HG03039 (cell line): ENCODE results near the gene UPK2.
A peak's percentile ranks its signal among the peaks of the same experiment; 100 is the strongest.
"Not testable (repeated sequence)": the region's sequence is repeated elsewhere in the genome, so short reads cannot be mapped to it uniquely, and the experiment has no call there.

Experiments used
- ATAC-seq: cut with Tn5 transposase; IDR thresholded peaks from one replicate; pipeline ENCODE4 v1.9.1; 2021; ENCODE audit warnings: mild to moderate bottlenecking, moderate library complexity; ENCODE audit not compliant: unreplicated experiment

UPK2 gene

DNA sequence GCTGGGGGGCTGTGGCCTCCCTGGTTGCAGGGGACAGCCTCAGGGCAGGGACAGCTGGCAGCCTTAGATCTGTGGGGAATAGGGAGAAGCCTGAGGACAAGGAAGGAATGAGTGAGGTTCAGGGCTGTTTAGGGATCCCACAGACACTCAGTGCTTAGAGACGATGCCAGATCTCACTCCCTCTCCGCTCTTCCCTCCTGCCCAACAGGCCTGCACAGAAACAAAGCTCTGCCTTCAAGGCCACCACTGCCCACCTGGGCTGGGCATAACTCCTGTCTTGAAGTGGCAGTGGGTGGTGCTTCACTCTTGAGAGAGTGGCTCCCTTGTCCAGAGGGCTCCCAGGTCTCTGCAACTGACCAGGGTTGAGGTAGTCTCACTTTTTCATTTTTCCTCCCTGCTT, 28.7 kb downstream of the UPK2 start:
- no peak for ATAC-seq

DNA sequence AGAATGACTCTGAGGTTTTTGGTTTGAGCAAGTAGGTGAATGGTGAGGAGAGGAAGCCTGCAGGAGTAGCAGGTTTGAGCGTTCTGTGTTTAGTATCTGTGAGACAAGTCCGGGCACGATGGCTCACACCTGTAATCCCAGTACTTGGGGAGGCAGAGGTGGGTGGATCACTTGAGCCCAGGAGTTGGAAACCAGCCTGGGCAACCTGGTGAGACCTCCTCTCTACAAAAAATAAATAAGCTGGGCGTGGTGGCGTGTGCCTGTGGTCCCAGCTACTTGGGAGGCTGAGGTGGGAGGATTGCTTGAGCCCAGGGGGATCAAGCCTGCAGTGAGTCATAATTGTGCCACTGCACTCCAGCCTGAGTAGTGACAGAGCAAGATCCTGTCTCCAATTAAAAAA, 32.2 kb downstream of the UPK2 start:
- no peak for ATAC-seq

DNA sequence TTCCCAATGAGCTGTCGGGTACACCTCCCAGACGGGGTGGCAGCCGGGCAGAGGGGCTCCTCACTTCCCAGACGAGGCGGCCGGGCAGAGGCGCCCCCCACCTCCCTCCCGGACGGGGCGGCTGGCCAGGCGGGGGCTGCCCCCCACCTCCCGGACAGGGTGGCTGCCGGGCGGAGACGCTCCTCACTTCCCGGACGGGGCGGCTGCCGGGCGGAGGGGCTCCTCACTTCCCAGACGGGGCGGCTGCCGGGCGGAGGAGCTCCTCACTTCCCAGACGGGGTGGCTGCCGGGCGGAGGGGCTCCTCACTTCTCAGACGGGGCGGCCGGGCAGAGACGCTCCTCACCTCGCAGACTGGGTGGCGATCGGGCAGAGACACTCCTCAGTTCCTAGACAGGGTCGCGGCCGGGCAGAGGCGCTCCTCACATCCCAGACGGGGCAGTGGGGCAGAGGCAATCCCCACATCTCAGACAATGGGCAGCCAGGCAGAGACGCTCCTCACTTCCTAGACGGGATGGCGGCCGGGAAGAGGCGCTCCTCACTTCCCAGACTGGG, 35.5 kb downstream of the UPK2 start:
- ATAC-seq, result not testable (repeated sequence)

DNA sequence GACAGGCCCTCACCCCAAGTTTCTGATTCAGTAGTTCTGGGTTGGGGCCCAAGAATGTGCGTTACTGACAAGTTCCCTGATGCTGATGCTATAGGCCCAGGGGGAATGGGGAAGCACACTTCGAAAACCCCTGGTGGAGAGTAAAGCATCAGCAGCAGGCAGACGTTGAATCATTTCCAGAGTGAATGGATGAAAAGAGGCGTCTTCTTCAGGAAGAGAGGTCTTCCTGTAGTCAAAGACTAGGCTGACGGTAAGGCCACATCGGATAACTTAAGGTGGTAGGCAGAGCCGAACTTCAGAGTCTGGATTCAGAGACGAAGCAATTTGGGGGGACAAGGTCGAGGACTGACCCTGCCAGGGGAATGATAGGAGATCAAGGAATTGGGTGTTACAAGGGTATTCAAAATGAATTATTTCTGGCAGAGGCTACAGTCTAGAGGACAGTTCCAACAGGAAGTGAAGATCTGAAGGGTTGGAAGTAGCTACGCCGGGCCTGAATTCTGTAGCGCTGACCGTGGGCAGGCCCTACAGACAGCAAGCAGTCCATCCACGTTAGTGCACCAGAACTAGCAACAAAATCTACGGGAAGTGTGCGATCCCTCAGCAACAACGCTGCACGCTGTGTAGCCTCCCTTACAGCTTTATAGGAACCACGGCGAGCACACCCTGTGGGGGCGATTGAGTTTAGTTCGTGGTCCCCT, 41.0 kb downstream of the UPK2 start:
- ATAC-seq, result peak; percentile 4

DNA sequence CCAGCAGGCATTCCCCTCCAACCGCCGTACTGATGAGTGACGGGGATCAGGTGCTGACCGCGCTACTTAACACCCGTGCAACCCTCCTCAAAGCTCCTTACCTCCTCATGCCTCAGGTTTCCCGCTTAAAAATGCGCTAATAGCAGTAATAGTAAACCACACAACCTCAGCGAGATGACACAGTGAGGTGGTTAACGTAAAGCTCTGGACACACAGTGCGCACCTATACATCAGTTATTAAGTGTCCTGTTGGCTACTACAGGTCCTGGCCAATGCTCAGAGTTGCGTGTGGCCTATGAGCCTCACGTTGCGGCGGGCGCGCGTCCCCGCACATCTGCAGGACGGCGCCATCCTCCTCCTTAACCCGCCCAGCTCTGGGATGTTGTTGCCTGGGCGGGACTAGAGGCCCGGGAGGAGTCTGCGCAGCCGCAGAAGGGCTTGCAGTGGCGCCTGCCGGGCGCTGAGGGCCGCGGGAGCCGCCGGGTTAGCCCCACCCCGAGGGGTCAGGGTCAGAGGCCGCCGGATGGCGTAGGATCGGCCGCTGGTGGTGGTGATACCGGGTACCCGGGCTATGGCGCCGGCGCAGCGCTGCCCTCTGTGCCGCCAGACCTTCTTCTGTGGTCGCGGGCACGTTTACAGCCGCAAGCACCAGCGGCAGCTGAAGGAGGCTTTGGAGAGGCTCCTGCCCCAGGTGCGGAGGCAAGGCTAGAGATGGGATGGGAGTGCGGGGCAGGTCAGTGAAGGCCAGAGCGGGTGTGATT, 41.7 kb downstream of the UPK2 start, which contains the start of gene CENATAC:
CENATAC (plus strand) TSS at position 512 of the 761 bp plus-strand sequence; CDS start at position 572, 60 bp downstream.
- peak; percentile 80 for ATAC-seq

DNA sequence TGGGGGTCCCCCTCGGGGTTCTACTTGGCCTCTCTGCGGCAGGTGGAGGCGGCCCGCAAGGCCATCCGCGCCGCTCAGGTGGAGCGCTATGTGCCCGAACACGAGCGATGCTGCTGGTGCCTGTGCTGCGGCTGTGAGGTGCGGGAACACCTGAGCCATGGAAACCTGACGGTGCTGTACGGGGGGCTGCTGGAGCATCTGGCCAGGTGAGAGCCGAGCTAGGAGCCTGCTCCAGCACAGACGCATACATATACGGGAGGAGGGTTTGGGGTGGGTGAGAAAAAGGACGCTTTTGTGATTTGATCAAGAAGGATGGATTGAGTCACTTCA, 42.3 kb downstream of the UPK2 start:
- ATAC-seq, result no peak

DNA sequence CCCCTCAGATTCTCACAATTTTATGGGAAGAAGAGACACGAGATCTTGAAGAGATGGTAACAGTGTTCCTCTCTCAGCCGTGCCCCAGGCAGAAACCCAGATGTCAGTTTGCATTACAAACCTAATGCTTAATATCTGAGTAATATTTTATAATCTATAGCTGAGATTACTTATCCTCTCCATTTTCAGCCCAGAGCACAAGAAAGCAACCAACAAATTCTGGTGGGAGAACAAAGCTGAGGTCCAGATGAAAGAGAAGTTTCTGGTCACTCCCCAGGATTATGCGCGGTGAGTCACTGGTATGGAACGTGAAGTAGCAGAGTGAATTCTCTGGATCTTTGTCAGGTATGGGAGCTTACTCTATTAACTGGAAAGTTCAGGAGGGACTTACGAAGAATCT, 42.7 kb downstream of the UPK2 start:
- ATAC-seq, result no peak

DNA sequence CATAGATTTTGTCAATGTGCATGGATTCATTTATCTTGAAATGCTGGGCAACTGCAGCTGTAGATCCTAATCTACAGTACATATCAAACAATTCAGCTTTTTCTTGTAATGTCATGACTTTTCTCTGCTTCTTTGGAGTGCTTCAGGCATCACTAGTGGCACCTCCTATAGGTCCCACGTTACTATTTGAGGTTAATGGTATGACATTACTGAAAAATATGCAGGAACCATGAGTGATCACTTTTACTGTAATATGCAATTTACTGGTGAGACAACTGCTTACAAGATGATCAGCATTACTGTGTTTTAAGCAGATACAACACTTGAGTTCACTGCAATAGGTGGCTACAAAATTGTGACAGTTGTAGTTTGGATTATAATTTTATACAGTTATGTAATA, 44.8 kb downstream of the UPK2 start:
- ATAC-seq, result no peak

DNA sequence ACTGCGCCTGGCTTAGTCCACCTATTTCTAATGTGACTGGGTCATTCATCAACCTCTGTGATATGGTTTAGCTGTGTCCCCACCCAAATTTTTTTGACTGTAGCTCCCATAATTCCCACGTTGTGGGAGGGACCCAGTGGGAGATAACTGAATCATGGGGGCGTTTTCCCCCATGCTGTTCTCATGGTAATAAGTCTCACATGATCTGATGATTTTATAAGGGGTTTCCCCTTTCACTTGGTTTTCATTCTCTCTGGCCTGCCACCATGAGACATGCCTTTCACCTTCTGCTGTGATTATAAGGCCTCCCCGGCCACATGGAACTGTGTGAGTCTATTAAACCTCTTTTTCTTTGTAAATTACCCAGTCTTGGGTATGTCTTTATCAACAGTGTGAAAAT, 50.6 kb downstream of the UPK2 start:
- ATAC-seq, result no peak
